GM23338 (cell line): Measurements from ENCODE around the gene MANBA.

Experiments used
- CTCF ChIP-seq, 2 experiments: fragments of 200-600 bp in 1 of 2; sonication (generic) in 1 of 2; conservative IDR thresholded peaks; 2 replicates each; pipeline versions ENCODE4 v1.5.1 to v1.6.1; 2016 to 2017; ENCODE audit warnings: antibody characterized with exemption in 2 of 2, low read depth in 2 of 2, mild to moderate bottlenecking in 2 of 2, moderate library complexity in 1 of 2
- POLR2AphosphoS5 ChIP-seq: IDR thresholded peaks from 2 replicates; pipeline ENCODE4 v1.6.1; 2016; ENCODE audit warnings: antibody characterized with exemption, low read depth

- no peak for TF ChIP-seq CTCF (conservative IDR thresholded peaks at IDR 0.05; ENCODE audit: low read depth in 2 of 2)
- TF ChIP-seq POLR2AphosphoS5 = peak; percentile 91
Observed at GRCh38 chr4:102760645-102761295, at the start of gene MANBA.
